DMS114 treated with DMSO at 0.1 percent for 48 hours (cell line): ENCODE measurements around the gene TULP3.

Experiments used
- DNase-seq: peaks from one replicate; lab custom pipeline; 2025; ENCODE audit not compliant: unreplicated experiment; lab: John Stamatoyannopoulos, UW

TULP3 gene

GRCh38 chr12:2877047-2877952 lies 13.4 kb upstream of the TULP3 start, which contains the start of the genes FOXM1 and RHNO1:
Gene FOXM1 (minus strand): TSS chr12:2877174. CDS start chr12:2874478, 2,696 bp downstream.
Gene RHNO1 (plus strand): TSS chr12:2877223. CDS start chr12:2885367, 8,144 bp downstream.
- DNase-seq, result peak; percentile 72

GRCh38 chr12:2877953-2878732 lies 12.5 kb upstream of the TULP3 start:
- no peak for DNase-seq

- DNase-seq, result no peak
Measured at GRCh38 chr12:2879853-2880252, 10.8 kb upstream of the TULP3 start.

- no peak for DNase-seq
Measured at GRCh38 chr12:2884810-2885209, 5.9 kb upstream of the TULP3 start.

GRCh38 chr12:2886768-2887450 lies 3.8 kb upstream of the TULP3 start:
- DNase-seq, result no peak

GRCh38 chr12:2890001-2890387 lies 697 bp upstream of the TULP3 start:
- DNase-seq, result no peak

GRCh38 chr12:2891240-2892053 lies 756 bp downstream of the TULP3 start:
- DNase-seq, result peak; percentile 62

- DNase-seq, result no peak
Measured at GRCh38 chr12:2892246-2892645, 1.6 kb downstream of the TULP3 start.

- DNase-seq, result no peak
Measured at GRCh38 chr12:2893007-2893406, 2.3 kb downstream of the TULP3 start.

GRCh38 chr12:2895051-2895451 lies 4.4 kb downstream of the TULP3 start:
- no peak for DNase-seq

- no peak for DNase-seq
Measured at GRCh38 chr12:2895511-2895910, 4.8 kb downstream of the TULP3 start.

- DNase-seq, result no peak
Measured at GRCh38 chr12:2897418-2897817, 6.7 kb downstream of the TULP3 start.

- DNase-seq, result no peak
Measured at GRCh38 chr12:2900642-2901041, 10.0 kb downstream of the TULP3 start.

- DNase-seq, result no peak
Measured at GRCh38 chr12:2902272-2902880, 11.7 kb downstream of the TULP3 start.

GRCh38 chr12:2904260-2904659 lies 13.6 kb downstream of the TULP3 start:
- DNase-seq, result no peak

- DNase-seq, result no peak
Measured at GRCh38 chr12:2912216-2912575, 21.5 kb downstream of the TULP3 start.

- DNase-seq, result no peak
Measured at GRCh38 chr12:2919249-2919648, 28.6 kb downstream of the TULP3 start.

GRCh38 chr12:2922329-2922728 lies 31.6 kb downstream of the TULP3 start:
- no peak for DNase-seq

- DNase-seq, result no peak
Measured at GRCh38 chr12:2923057-2923456, 32.4 kb downstream of the TULP3 start.

- no peak for DNase-seq
Measured at GRCh38 chr12:2924019-2924418, 33.3 kb downstream of the TULP3 start.
